H9 (cell line): Measurements from ENCODE around the gene ENTPD1. TPM values are rescaled to one million over a fixed set of nuclear protein-coding genes. Genes with fewer than 3 reads are reported as not detected.

Experiments
- DNase-seq: peaks from one replicate; pipeline ENCODE4 v3.0.0-alpha.2; 2017
- H2AFZ ChIP-seq: one replicate; pipeline ENCODE4 v1.6.1; 2013; ENCODE audit warnings: mild to moderate bottlenecking, low read length, control low read depth, moderate library complexity
- H2AK5ac ChIP-seq: 2 replicates; pipeline ENCODE4 v1.6.1; 2013; ENCODE audit warnings: low read length, control low read depth, mixed read lengths; ENCODE audit not compliant: insufficient read length
- H2BK120ac ChIP-seq: one replicate; pipeline ENCODE4 v1.6.1; 2013; ENCODE audit warnings: low read depth, mild to moderate bottlenecking, low read length, control low read depth, inconsistent platforms; ENCODE audit not compliant: poor library complexity, severe bottlenecking
- H2BK12ac ChIP-seq: 2 replicates; pipeline ENCODE4 v1.6.1; 2013; ENCODE audit warnings: low read length, control low read depth, mixed read lengths, low read depth; ENCODE audit not compliant: insufficient read length
- H2BK15ac ChIP-seq: 2 replicates; pipeline ENCODE4 v1.6.1; 2013; ENCODE audit warnings: low read depth, low read length, control low read depth
- H2BK20ac ChIP-seq: one replicate; pipeline ENCODE4 v1.6.1; 2013; ENCODE audit warnings: low read depth, mild to moderate bottlenecking, low read length, control low read depth, inconsistent platforms; ENCODE audit not compliant: poor library complexity, severe bottlenecking
- H2BK5ac ChIP-seq: 2 replicates; pipeline ENCODE4 v1.6.1; 2013; ENCODE audit warnings: low read length, control low read depth, mixed read lengths; ENCODE audit not compliant: insufficient read length
- H3K14ac ChIP-seq: 2 replicates; pipeline ENCODE4 v1.6.1; 2013; ENCODE audit warnings: low read length, control low read depth; ENCODE audit not compliant: insufficient read depth
- H3K18ac ChIP-seq: 2 replicates; pipeline ENCODE4 v1.6.1; 2013; ENCODE audit warnings: low read depth, mild to moderate bottlenecking, mixed read lengths, low read length, control low read depth; ENCODE audit not compliant: insufficient read length
- H3K23ac ChIP-seq: 2 replicates; pipeline ENCODE4 v1.6.1; 2013; ENCODE audit warnings: low read length, control low read depth, mixed read lengths, low read depth; ENCODE audit not compliant: insufficient read length
- H3K23me2 ChIP-seq: 2 replicates; pipeline ENCODE4 v1.6.1; 2013; ENCODE audit warnings: low read depth, mild to moderate bottlenecking, mixed read lengths, low read length, control low read depth; ENCODE audit not compliant: insufficient read length, poor library complexity, severe bottlenecking
- H3K27ac ChIP-seq: 2 replicates; pipeline ENCODE4 v1.5.1; 2013; ENCODE audit warnings: low read length, control low read depth, mixed read lengths, low read depth; ENCODE audit not compliant: insufficient read length
- H3K27me3 ChIP-seq: 2 replicates; pipeline ENCODE4 v1.6.1; 2013; ENCODE audit warnings: low read length, control low read depth, inconsistent platforms; ENCODE audit not compliant: insufficient read depth
- H3K4ac ChIP-seq: 2 replicates; pipeline ENCODE4 v1.6.1; 2013; ENCODE audit warnings: low read depth, mild to moderate bottlenecking, control low read depth, inconsistent platforms, low read length, moderate library complexity
- H3K4me1 ChIP-seq: 2 replicates; pipeline ENCODE4 v1.6.1; 2013; ENCODE audit warnings: low read length, control low read depth, inconsistent platforms; ENCODE audit not compliant: insufficient read depth
- H3K4me2 ChIP-seq: 2 replicates; pipeline ENCODE4 v1.6.1; 2013; ENCODE audit warnings: low read length, control low read depth, mixed read lengths; ENCODE audit not compliant: insufficient read length, insufficient read depth
- H3K56ac ChIP-seq: 2 replicates; pipeline ENCODE4 v1.6.1; 2013; ENCODE audit warnings: low read depth, mild to moderate bottlenecking, mixed read lengths, low read length, control low read depth; ENCODE audit not compliant: insufficient read length
- H3K79me1 ChIP-seq: 2 replicates; pipeline ENCODE4 v1.6.1; 2013; ENCODE audit warnings: low read depth, mild to moderate bottlenecking, moderate library complexity, low read length, control low read depth, inconsistent platforms; ENCODE audit not compliant: insufficient read depth, poor library complexity, severe bottlenecking
- H3K79me2 ChIP-seq: 2 replicates; pipeline ENCODE4 v1.6.1; 2013; ENCODE audit warnings: low read length, control low read depth, inconsistent platforms; ENCODE audit not compliant: insufficient read depth
- H3K9ac ChIP-seq: 2 replicates; pipeline ENCODE4 v1.6.1; 2013; ENCODE audit warnings: low read length, control low read depth, mixed read lengths; ENCODE audit not compliant: insufficient read length; ENCODE audit errors: extremely low read depth
- H3K9me3 ChIP-seq: one replicate; pipeline ENCODE4 v1.6.1; 2013; ENCODE audit warnings: low read depth, low read length, inconsistent platforms; ENCODE audit not compliant: control insufficient read depth
- H3T11ph ChIP-seq: one replicate; pipeline ENCODE4 v1.6.1; 2013; ENCODE audit warnings: mild to moderate bottlenecking, low read length, control low read depth, inconsistent platforms
- H4K20me1 ChIP-seq: one replicate; pipeline ENCODE4 v1.6.1; 2013; ENCODE audit not compliant: control insufficient read depth, insufficient read length, insufficient read depth
- H4K5ac ChIP-seq: 2 replicates; pipeline ENCODE4 v1.6.1; 2013; ENCODE audit warnings: low read depth, mild to moderate bottlenecking, mixed read lengths, low read length, control low read depth; ENCODE audit not compliant: insufficient read length
- H4K8ac ChIP-seq: replicated peaks from 2 replicates; pipeline ENCODE4 v1.6.1; 2013; ENCODE audit warnings: low read length, control low read depth, mixed read lengths, low read depth; ENCODE audit not compliant: insufficient read length
- H4K91ac ChIP-seq: 2 replicates; pipeline ENCODE4 v1.6.1; 2013; ENCODE audit warnings: low read depth, mild to moderate bottlenecking, moderate library complexity, mixed read lengths, low read length, control low read depth; ENCODE audit not compliant: insufficient read length
- H3K27ac Mint-ChIP-seq, 3 experiments: 2 replicates in 2 of 3; 3 replicates in 1 of 3; pipeline ENCODE4 v1.8.0; 2020 to 2021; ENCODE audit warnings: mixed read lengths in 3 of 3, mild to moderate bottlenecking in 1 of 3, moderate library complexity in 1 of 3
- H3K27me3 Mint-ChIP-seq: 2 replicates; pipeline ENCODE4 v1.8.0; 2021; ENCODE audit warnings: low read depth, mild to moderate bottlenecking, moderate library complexity, mixed read lengths
- H3K36me3 Mint-ChIP-seq, 3 experiments: 2 replicates in 2 of 3; 3 replicates in 1 of 3; pipeline ENCODE4 v1.8.0; 2020 to 2021; ENCODE audit warnings: low read depth in 3 of 3, mixed read lengths in 3 of 3; ENCODE audit not compliant: insufficient read depth in 1 of 3
- H3K4me1 Mint-ChIP-seq, 2 experiments: 2 replicates each; pipeline ENCODE4 v1.8.0; 2020; ENCODE audit warnings: mixed read lengths in 2 of 2
- H3K4me3 Mint-ChIP-seq, 2 experiments: 2 replicates in 1 of 2; 3 replicates in 1 of 2; pipeline ENCODE4 v1.8.0; 2020 to 2021; ENCODE audit warnings: mild to moderate bottlenecking in 2 of 2, mixed read lengths in 2 of 2, moderate library complexity in 1 of 2
- H3K9me3 Mint-ChIP-seq, 2 experiments: 2 replicates in 1 of 2; 3 replicates in 1 of 2; pipeline ENCODE4 v1.8.0; 2020; ENCODE audit warnings: mild to moderate bottlenecking in 2 of 2, mixed read lengths in 2 of 2, moderate library complexity in 1 of 2
- WGBS: extraction: QIAGEN DNeasy Blood & Tissue Kit; methylation state at CpG from one replicate; pipeline ENCODE4 v1.1.7; 2013; ENCODE audit warnings: missing lambda C conversion rate, low lambda C conversion rate, mixed read lengths; ENCODE audit not compliant: insufficient read length; ENCODE audit errors: extremely low coverage; 5-methylcytosine and 5-hydroxymethylcytosine counted together
- total RNA-seq: library from RNA; stranded (reverse); gene quantifications from 2 replicates; pipeline ENCODE4 v1.2.1, GENCODE V29; 2021
- TF ChIP-seq, protein P1 (sequence below): fragments of 200-600 bp; sonication (generic); conservative IDR thresholded peaks from 3 replicates; pipeline ENCODE4 v1.8.0; 2021; ENCODE audit warnings: antibody characterized with exemption, mild to moderate bottlenecking

Gene ENTPD1
- total RNA-seq, 1 experiment from 2014 or later, result 1.9 TPM

DNA sequence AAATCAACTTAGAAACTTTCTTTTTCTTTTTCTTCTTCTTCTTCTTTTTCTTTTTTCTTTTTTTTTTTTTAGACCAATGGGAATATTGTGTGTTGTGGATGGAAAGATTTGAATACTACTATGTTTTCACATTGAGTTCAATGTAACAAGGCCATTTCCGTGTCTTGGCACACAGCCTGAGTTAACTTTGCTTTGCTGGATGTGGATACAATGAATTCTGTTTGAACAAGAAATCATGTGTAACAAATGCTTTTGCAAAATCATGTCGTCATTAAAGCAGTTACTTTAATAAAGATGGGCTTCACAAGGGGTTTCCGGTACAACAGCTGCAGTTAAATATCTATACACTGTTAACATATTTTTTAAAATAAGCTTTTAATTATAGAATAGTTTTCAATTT is 13.5 kb upstream of the ENTPD1 start:
- Histone ChIP-seq H3K27me3 (no peaks in the 10 kb centered on the region), H3K9me3 (no peaks in the 10 kb centered on the region), H3K4ac (no peak overlapping the region), H3K79me1 (no peaks in the 10 kb centered on the region), H4K8ac (no peak overlapping the region), H4K91ac (no peak overlapping the region), H3K4me1 (peaks cover 5% of the 10 kb centered on the region; the same call in 1 of the 2 replicates), H2BK15ac (no peak overlapping the region), H2BK20ac (no peak overlapping the region), H4K20me1 (no peaks in the 10 kb centered on the region), H2BK120ac (no peak overlapping the region), H4K5ac (no peak overlapping the region), H3K27ac (no peak overlapping the region), H3K79me2 (no peaks in the 10 kb centered on the region), H2BK5ac (no peak overlapping the region), H3K56ac (no peak overlapping the region), H3K23ac (no peak overlapping the region), H2AK5ac (no peak overlapping the region), H2BK12ac (no peak overlapping the region), H3K18ac (no peak overlapping the region), H3K4me2 (no peak overlapping the region), H3K23me2 (no peaks in the 10 kb centered on the region), H3K14ac (no peak overlapping the region), H3K9ac (no peak overlapping the region), H2AFZ (no peak overlapping the region), H3T11ph (no peak overlapping the region)
- no peak overlapping the region for H3K4me3 Mint-ChIP-seq
- H3K36me3 Mint-ChIP-seq, result no peaks in the 10 kb centered on the region; a peak in 1 of 7 replicates
- no CpG with 5 or more reads among the region's 3 CpGs for WGBS
- no peaks in the 10 kb centered on the region; the same call in 1 of the 2 replicates for H3K27me3 Mint-ChIP-seq
- H3K27ac Mint-ChIP-seq, result peak overlapping the region in 1 of 3 experiments; percentile 63; a peak in 1 of 7 replicates
- no peaks in the 10 kb centered on the region; a peak in 1 of 5 replicates for H3K9me3 Mint-ChIP-seq
- no peak for DNase-seq
- H3K4me1 Mint-ChIP-seq, result peaks cover 12 to 15% of the 10 kb centered on the region in 2 experiments
- TF ChIP-seq, protein P1, sequence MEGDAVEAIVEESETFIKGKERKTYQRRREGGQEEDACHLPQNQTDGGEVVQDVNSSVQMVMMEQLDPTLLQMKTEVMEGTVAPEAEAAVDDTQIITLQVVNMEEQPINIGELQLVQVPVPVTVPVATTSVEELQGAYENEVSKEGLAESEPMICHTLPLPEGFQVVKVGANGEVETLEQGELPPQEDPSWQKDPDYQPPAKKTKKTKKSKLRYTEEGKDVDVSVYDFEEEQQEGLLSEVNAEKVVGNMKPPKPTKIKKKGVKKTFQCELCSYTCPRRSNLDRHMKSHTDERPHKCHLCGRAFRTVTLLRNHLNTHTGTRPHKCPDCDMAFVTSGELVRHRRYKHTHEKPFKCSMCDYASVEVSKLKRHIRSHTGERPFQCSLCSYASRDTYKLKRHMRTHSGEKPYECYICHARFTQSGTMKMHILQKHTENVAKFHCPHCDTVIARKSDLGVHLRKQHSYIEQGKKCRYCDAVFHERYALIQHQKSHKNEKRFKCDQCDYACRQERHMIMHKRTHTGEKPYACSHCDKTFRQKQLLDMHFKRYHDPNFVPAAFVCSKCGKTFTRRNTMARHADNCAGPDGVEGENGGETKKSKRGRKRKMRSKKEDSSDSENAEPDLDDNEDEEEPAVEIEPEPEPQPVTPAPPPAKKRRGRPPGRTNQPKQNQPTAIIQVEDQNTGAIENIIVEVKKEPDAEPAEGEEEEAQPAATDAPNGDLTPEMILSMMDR, result no peak
